ENCODE data around the gene PKP2. TPM values are rescaled to one million over a fixed set of nuclear protein-coding genes. Genes with fewer than 3 reads are reported as not detected.
"Not testable (repeated sequence)": the region's sequence is repeated elsewhere in the genome, so short reads cannot be mapped to it uniquely, and the experiment has no call there.

PKP2 gene
- total RNA-seq, 2 experiments from 2014 or later, result 0.22 to 0.31 TPM

- ATAC-seq (ENCODE audit: poor library complexity), result no peak
These were observed 15.5 kb downstream of the PKP2 start for GRCh38 chr12:32881107-32881506.

DNA sequence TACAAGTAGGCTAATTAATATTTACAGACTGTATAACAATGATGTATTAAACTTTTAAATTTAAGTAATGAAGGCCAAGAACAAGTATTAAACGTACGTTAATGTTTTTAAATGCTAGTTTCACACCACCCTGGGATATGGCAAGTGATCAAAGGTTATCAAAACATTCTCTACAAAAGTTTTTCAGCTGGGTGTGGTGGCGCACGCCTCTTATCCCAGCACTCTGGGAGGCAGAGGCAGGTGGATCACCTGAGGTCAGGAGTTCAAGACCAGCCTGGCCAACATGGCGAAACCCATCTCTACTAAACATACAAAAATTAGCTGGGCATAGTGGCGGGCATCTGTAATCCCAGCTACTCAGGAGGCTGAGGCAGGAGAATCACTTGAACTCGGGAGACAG lies 17.5 kb downstream of the PKP2 start:
- intact Hi-C loops (cut with DNase I, micrococcal nuclease), result not testable (repeated sequence)

More at GRCh38 chr12:32881107-32881506, 15.5 kb downstream of the PKP2 start:
- H3K27me3 ChIP-seq (ENCODE audit: control insufficient read depth in 1 of 2, insufficient read depth in 2 of 2, low read length in 2 of 2), result no peaks in the 10 kb centered on the region
- CTCF ChIA-PET, result no interaction called here
- H3K36me3 Mint-ChIP-seq (ENCODE audit: low read depth), result no peaks in the 10 kb centered on the region
- H3K4me3 Mint-ChIP-seq, result no peak overlapping the region
- no peaks in the 10 kb centered on the region for H3K9me3 Mint-ChIP-seq
- H3K4me1 Mint-ChIP-seq (ENCODE audit: low read depth), result no peaks in the 10 kb centered on the region
- TF ChIP-seq, protein P1, sequence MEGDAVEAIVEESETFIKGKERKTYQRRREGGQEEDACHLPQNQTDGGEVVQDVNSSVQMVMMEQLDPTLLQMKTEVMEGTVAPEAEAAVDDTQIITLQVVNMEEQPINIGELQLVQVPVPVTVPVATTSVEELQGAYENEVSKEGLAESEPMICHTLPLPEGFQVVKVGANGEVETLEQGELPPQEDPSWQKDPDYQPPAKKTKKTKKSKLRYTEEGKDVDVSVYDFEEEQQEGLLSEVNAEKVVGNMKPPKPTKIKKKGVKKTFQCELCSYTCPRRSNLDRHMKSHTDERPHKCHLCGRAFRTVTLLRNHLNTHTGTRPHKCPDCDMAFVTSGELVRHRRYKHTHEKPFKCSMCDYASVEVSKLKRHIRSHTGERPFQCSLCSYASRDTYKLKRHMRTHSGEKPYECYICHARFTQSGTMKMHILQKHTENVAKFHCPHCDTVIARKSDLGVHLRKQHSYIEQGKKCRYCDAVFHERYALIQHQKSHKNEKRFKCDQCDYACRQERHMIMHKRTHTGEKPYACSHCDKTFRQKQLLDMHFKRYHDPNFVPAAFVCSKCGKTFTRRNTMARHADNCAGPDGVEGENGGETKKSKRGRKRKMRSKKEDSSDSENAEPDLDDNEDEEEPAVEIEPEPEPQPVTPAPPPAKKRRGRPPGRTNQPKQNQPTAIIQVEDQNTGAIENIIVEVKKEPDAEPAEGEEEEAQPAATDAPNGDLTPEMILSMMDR (IDR thresholded peaks at IDR 0.05), result no peak
- H3K27me3 Mint-ChIP-seq, result peaks cover 5% of the 10 kb centered on the region
- no peak for DNase-seq
- no peaks in the 10 kb centered on the region for H3K4me1 ChIP-seq (ENCODE audit: insufficient read depth, low read length)
- H3K4me3 ChIP-seq (ENCODE audit: low read length), result no peak overlapping the region
- no peaks in the 10 kb centered on the region for H3K9me3 ChIP-seq (ENCODE audit: control insufficient read depth in 1 of 2, insufficient read depth in 1 of 2, low read length in 2 of 2)
- no peak overlapping the region for H3K27ac Mint-ChIP-seq
- POLR2A ChIA-PET, result no interaction called here
- no peak overlapping the region for H3K27ac ChIP-seq (ENCODE audit: low read depth in 1 of 2, low read length in 2 of 2)
- no peaks in the 10 kb centered on the region for H3K36me3 ChIP-seq (ENCODE audit: insufficient read depth, low read length)
- intact Hi-C loops (cut with DNase I, micrococcal nuclease), result no loop called here

DNA sequence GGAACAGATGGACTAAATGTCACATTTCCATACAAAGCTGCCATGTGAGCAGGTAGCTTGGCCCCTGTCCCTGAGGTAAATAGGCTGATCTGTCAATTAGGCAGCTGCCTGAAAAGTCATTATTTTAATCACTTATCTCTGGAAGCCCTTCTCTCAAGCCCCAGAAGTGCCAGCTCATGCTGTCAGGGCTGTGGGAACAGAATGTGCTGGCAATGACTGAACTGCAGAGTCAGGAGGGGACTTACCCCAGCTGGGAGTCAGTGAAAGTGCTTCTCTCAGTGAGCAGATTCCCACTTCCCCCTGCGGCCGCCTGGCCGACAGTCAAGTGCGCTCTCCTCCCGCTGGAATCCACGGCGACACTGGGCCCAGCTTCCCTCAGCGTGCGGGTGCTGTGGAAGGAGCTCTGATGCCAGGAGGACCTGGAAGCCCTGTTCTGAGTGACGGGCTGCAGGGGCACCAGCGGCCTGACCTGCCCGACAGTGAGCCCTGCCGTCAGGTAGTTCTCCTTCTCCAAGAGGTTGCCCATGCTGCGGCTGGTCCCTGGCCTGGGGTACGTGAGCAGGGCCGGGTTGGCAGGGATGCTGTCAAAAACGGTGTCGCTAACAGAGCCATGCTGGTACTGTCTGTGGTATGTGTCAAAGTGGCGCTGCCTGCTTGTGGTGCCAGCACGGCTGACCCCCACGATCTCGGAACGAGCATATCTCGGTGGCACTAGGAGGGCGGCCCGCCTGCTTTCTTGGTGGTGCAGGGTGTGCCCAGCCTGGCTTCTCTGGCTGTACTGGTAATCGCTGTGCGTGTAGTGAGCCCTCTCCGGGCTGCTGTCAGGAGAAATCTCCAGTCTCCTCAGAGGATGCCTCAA lies 18.7 kb downstream of the PKP2 start:
- CTCF ChIA-PET, result no interaction called here
- Mint-ChIP-seq H3K4me1 (ENCODE audit: low read depth) (no peaks in the 10 kb centered on the region), H3K4me3 (no peak overlapping the region), H3K27me3 (peaks cover under 1% of the 10 kb centered on the region), H3K9me3 (no peaks in the 10 kb centered on the region), H3K27ac (no peak overlapping the region), H3K36me3 (ENCODE audit: low read depth) (no peaks in the 10 kb centered on the region)
- H3K4me1 ChIP-seq (ENCODE audit: insufficient read depth, low read length), result no peaks in the 10 kb centered on the region
- DNase-seq, result peak in 2 of 14 experiments; percentile 4 to 10
- no peaks in the 10 kb centered on the region for H3K9me3 ChIP-seq (ENCODE audit: control insufficient read depth in 1 of 2, insufficient read depth in 1 of 2, low read length in 2 of 2)
- no peak for ATAC-seq (ENCODE audit: poor library complexity)
- no peak overlapping the region for H3K4me3 ChIP-seq (ENCODE audit: low read length)
- H3K36me3 ChIP-seq (ENCODE audit: insufficient read depth, low read length), result no peaks in the 10 kb centered on the region
- no peak overlapping the region for H3K27ac ChIP-seq (ENCODE audit: low read depth in 1 of 2, low read length in 2 of 2)
- POLR2A ChIA-PET, result no interaction called here
- intact Hi-C loops (cut with DNase I, micrococcal nuclease), result no loop called here
- no peaks in the 10 kb centered on the region for H3K27me3 ChIP-seq (ENCODE audit: control insufficient read depth in 1 of 2, insufficient read depth in 2 of 2, low read length in 2 of 2)
- TF ChIP-seq, protein P1 (IDR thresholded peaks at IDR 0.05), result no peak

More for the DNA sequence above, 17.5 kb downstream of the PKP2 start:
- H3K4me1 ChIP-seq (ENCODE audit: insufficient read depth, low read length); H3K36me3 ChIP-seq (ENCODE audit: insufficient read depth, low read length); POLR2A ChIA-PET; H3K4me1 Mint-ChIP-seq (ENCODE audit: low read depth); H3K9me3 ChIP-seq (ENCODE audit: control insufficient read depth in 1 of 2, insufficient read depth in 1 of 2, low read length in 2 of 2); H3K27me3 Mint-ChIP-seq; ATAC-seq (ENCODE audit: poor library complexity); H3K27ac ChIP-seq (ENCODE audit: low read depth in 1 of 2, low read length in 2 of 2); CTCF ChIA-PET; H3K4me3 Mint-ChIP-seq; H3K9me3 Mint-ChIP-seq; H3K36me3 Mint-ChIP-seq (ENCODE audit: low read depth); H3K4me3 ChIP-seq (ENCODE audit: low read length); DNase-seq; H3K27ac Mint-ChIP-seq; H3K27me3 ChIP-seq (ENCODE audit: control insufficient read depth in 1 of 2, insufficient read depth in 2 of 2, low read length in 2 of 2): not testable (repeated sequence)

- no peak overlapping the region for H3K4me3 ChIP-seq (ENCODE audit: low read length)
- Mint-ChIP-seq H3K4me1 (ENCODE audit: low read depth) (no peaks in the 10 kb centered on the region), H3K27me3 (peaks cover 4% of the 10 kb centered on the region), H3K4me3 (no peak overlapping the region), H3K27ac (no peak overlapping the region), H3K9me3 (no peaks in the 10 kb centered on the region), H3K36me3 (ENCODE audit: low read depth) (no peaks in the 10 kb centered on the region)
- ChIA-PET CTCF (no interaction called here), POLR2A (no interaction called here)
- ATAC-seq (ENCODE audit: poor library complexity), result no peak
- DNase-seq, result no peak
- no peaks in the 10 kb centered on the region for H3K36me3 ChIP-seq (ENCODE audit: insufficient read depth, low read length)
- no peaks in the 10 kb centered on the region for H3K4me1 ChIP-seq (ENCODE audit: insufficient read depth, low read length)
- H3K9me3 ChIP-seq (ENCODE audit: control insufficient read depth in 1 of 2, insufficient read depth in 1 of 2, low read length in 2 of 2), result no peaks in the 10 kb centered on the region
- TF ChIP-seq, protein P1 (IDR thresholded peaks at IDR 0.05), result no peak
- no peaks in the 10 kb centered on the region for H3K27me3 ChIP-seq (ENCODE audit: control insufficient read depth in 1 of 2, insufficient read depth in 2 of 2, low read length in 2 of 2)
- intact Hi-C loops (cut with DNase I, micrococcal nuclease), result no loop called here
- no peak overlapping the region for H3K27ac ChIP-seq (ENCODE audit: low read depth in 1 of 2, low read length in 2 of 2)
These were observed 20.6 kb downstream of the PKP2 start for GRCh38 chr12:32876004-32876403.

Measured in CD4-positive, alpha-beta T cell (primary cell).